ENCODE data around the gene ACTL7A. TPM values are rescaled to one million over a fixed set of nuclear protein-coding genes. Genes with fewer than 3 reads are reported as not detected.
A peak's percentile ranks its signal among the peaks of the same experiment; 100 is the strongest.
"Not testable (repeated sequence)": the region's sequence is repeated elsewhere in the genome, so short reads cannot be mapped to it uniquely, and the experiment has no call there.

ACTL7A gene
- total and polyA plus RNA-seq, 2 of the 13 experiments (the other 11 are each of a cell fraction or from before 2014, with no cell fraction given) = not detected

DNA sequence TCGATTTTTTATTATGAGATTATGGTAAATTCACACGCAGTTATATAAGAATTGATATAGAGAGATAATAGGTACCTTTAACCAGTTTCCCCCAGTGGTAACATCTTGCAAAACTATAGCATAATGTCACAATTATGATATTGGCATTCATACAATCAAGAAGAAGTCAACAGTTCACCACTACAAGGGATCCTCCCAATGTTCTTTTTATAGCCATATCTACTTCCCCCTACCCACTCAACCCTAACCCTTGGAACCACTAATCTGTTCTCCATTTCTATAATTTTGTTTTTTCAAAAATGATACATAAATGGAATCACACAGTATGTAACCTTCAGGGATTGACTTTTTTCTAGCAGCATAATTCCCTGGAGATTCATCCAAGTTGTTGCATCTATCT lies 16.1 kb upstream of the ACTL7A start (continued):
- TF ChIP-seq NONO (IDR thresholded peaks at IDR 0.05) = no peak
- no peak for TF ChIP-seq NONO (CRISPR knock-in tag; conservative IDR thresholded peaks at IDR 0.05)

DNA sequence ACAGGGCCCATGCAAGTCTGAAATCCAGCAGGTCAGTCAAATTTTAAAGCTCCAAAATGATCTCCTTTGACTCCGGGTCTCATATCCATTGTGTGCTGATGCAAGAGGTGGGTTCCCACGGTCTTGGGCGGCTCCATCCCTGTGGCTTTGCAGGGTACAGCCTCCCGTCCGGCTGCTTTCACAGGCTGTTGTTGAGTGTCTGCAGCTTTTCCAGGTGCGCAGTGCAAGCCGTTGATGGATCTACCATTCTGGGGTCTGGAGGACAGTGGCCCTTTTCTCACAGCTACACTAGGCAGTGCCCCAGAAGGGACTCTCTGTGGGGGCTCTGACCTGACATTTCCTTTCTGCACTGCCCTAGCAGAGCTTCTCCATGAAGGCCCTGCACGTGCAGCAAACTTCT lies 13.8 kb upstream of the ACTL7A start:
- H3K27ac ChIP-seq (ENCODE audit: extremely low read length, insufficient read depth, low read length); FAIRE-seq; H3K4me3 ChIP-seq (replicated peaks in 1 of 3; ENCODE audit: insufficient read depth in 1 of 3, low read depth in 2 of 3, low read length in 3 of 3); POLR2A ChIA-PET; H4K20me1 ChIP-seq (ENCODE audit: insufficient read depth, low read length); BruUV-seq (replicated peaks); H3K36me3 ChIP-seq (replicated peaks in 1 of 2; ENCODE audit: control insufficient read depth in 1 of 2, insufficient read depth in 2 of 2, low read length in 2 of 2); H3K4me2 ChIP-seq (ENCODE audit: low read depth, low read length); CTCF ChIA-PET (ENCODE audit: low intra/inter-chr PET ratio, low total read pairs); H3K79me2 ChIP-seq (ENCODE audit: insufficient read depth, low read length); H3K9ac ChIP-seq (ENCODE audit: insufficient read depth, low read depth, low read length); H2AFZ ChIP-seq (ENCODE audit: low read length); DNase-seq (ENCODE audit: low spot score); H3K9me3 ChIP-seq (ENCODE audit: low read length); H3K27me3 ChIP-seq (ENCODE audit: control insufficient read depth in 1 of 2, insufficient read depth in 2 of 2, low read length in 2 of 2); intact Hi-C loops (cut with micrococcal nuclease; ENCODE audit: unreplicated experiment); ATAC-seq; in situ Hi-C loops (cut with HindIII; ENCODE audit: extremely low pct_ligation_motif_present, low pct_unique_long_range_greater_than_20kb): not testable (repeated sequence)
- peaks cover 57% of the 10 kb centered on the region for H3K4me1 ChIP-seq (ENCODE audit: insufficient read depth, low read length)
- 94% methylated on average over 5 of the region's 8 CpGs for WGBS (ENCODE audit: low lambda C conversion rate)

DNA sequence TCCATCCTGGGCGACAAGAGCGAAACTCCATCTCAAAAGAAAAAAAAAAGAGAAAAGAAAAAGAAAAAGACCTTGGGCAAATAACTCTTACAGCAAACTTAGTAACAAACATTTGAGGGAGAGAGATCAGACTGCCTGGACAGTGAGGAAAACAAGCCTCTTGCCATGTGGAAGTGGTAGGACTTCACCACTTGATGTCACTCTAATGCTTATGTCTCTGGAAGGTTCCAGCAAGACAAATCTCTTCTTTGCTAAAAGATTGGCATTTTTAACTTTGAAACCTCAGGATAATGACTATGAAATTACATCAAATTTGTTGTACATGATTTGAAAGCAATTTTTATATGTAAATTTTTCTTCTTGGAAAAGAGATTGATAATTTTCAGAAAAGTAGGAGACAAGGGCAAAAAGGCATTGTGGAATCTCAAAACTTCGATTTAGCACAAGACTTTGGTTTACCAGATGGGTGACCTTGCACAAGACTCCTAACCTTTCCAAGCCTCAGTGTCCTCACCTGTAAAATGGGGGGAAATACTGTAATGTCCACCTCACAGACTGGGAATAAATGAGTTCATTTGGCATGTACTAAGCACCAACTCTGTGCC lies 11.7 kb upstream of the ACTL7A start:
- ChIA-PET POLR2A (no interaction called here), CTCF (ENCODE audit: low intra/inter-chr PET ratio, low total read pairs) (interaction anchor here (1.7 kb wide), 1 partner anchor 103 kb away, joined by 8 read pairs; no protein-coding TSS in a partner anchor)
- peak; percentile 44 for DNase-seq (ENCODE audit: low spot score)
- H3K4me1 ChIP-seq (ENCODE audit: insufficient read depth, low read length) = peaks cover 64% of the 10 kb centered on the region
- H3K27ac ChIP-seq (ENCODE audit: extremely low read length, insufficient read depth, low read length) = no peak overlapping the region
- no peak overlapping the region for H3K4me3 ChIP-seq (replicated peaks in 1 of 3; ENCODE audit: insufficient read depth in 1 of 3, low read depth in 2 of 3, low read length in 3 of 3)
- H3K9ac ChIP-seq (ENCODE audit: insufficient read depth, low read depth, low read length) = no peak overlapping the region
- intact Hi-C loops (cut with micrococcal nuclease; ENCODE audit: unreplicated experiment) (loop anchor here (1.0 kb wide), 1 partner anchor 104 kb away; no protein-coding TSS in a partner anchor), in situ Hi-C loops (cut with HindIII; ENCODE audit: extremely low pct_ligation_motif_present, low pct_unique_long_range_greater_than_20kb) (no loop called here)
- no peaks in the 10 kb centered on the region for H3K9me3 ChIP-seq (ENCODE audit: low read length)
- H4K20me1 ChIP-seq (ENCODE audit: insufficient read depth, low read length) = no peaks in the 10 kb centered on the region
- H2AFZ ChIP-seq (ENCODE audit: low read length) = no peak overlapping the region
- H3K79me2 ChIP-seq (ENCODE audit: insufficient read depth, low read length) = no peaks in the 10 kb centered on the region
- H3K4me2 ChIP-seq (ENCODE audit: low read depth, low read length) = no peak overlapping the region
- H3K27me3 ChIP-seq (ENCODE audit: control insufficient read depth in 1 of 2, insufficient read depth in 2 of 2, low read length in 2 of 2) = no peaks in the 10 kb centered on the region
- WGBS (ENCODE audit: low lambda C conversion rate) = 100% methylated on average over 3 of the region's 3 CpGs
- peak; percentile 62 for ATAC-seq
- peak; percentile 76 for FAIRE-seq
- BruUV-seq (replicated peaks) = no TSS peak
- H3K36me3 ChIP-seq (replicated peaks in 1 of 2; ENCODE audit: control insufficient read depth in 1 of 2, insufficient read depth in 2 of 2, low read length in 2 of 2) = no peaks in the 10 kb centered on the region
- TF ChIP-seq TEAD3 (CRISPR knock-in tag; optimal IDR thresholded peaks at IDR 0.05; ENCODE audit: borderline replicate concordance) = peak; percentile 21
- no peak for TF ChIP-seq GABPA (IDR thresholded peaks at IDR 0.05; ENCODE audit: low read depth, low read length)
- no peak for TF ChIP-seq GABPA (CRISPR knock-in tag; IDR thresholded peaks at IDR 0.05; ENCODE audit: low read depth)
- no peak for TF ChIP-seq ZSCAN25 (CRISPR knock-in tag; IDR thresholded peaks at IDR 0.05)
- TF ChIP-seq ZBTB42 (CRISPR knock-in tag; IDR thresholded peaks at IDR 0.05) = no peak
- no peak for TF ChIP-seq FOXK1 (CRISPR knock-in tag; IDR thresholded peaks at IDR 0.05; ENCODE audit: borderline replicate concordance, low read depth)
- 0 out of 2 replicates have a peak, but pooled peaks have one; percentile 41 for TF ChIP-seq IRF2 (CRISPR knock-in tag; IDR thresholded peaks at IDR 0.05)
- TF ChIP-seq ZNF776 (CRISPR knock-in tag; IDR thresholded peaks at IDR 0.05) = no peak
- TF ChIP-seq PPARG (CRISPR knock-in tag; conservative IDR thresholded peaks at IDR 0.05) = 0 out of 2 replicates have a peak, but pooled peaks have one; percentile 15
- TF ChIP-seq NFIC (IDR thresholded peaks at IDR 0.05; ENCODE audit: low read length) = no peak
- no peak for TF ChIP-seq KLF6 (CRISPR knock-in tag; IDR thresholded peaks at IDR 0.05)
- TF ChIP-seq PAWR (CRISPR knock-in tag; IDR thresholded peaks at IDR 0.05; ENCODE audit: borderline replicate concordance) = no peak
- peak; percentile 22; the same call in 1 of the 2 replicates for TF ChIP-seq MIXL1 (CRISPR knock-in tag; IDR thresholded peaks at IDR 0.05)
- no peak for TF ChIP-seq NFE2L2 (IDR thresholded peaks at IDR 0.05; ENCODE audit: low read length)
- no peak for TF ChIP-seq ETV5 (CRISPR knock-in tag; IDR thresholded peaks at IDR 0.05; ENCODE audit: borderline replicate concordance)
- TF ChIP-seq ZNF629 (CRISPR knock-in tag; conservative IDR thresholded peaks at IDR 0.05) = 0 out of 2 replicates have a peak, but pooled peaks have one; percentile 26
- no peak for TF ChIP-seq EHMT2 (IDR thresholded peaks at IDR 0.05; ENCODE audit: borderline replicate concordance, low read depth, low read length)
- TF ChIP-seq ZBTB7A (CRISPR knock-in tag; IDR thresholded peaks at IDR 0.05) = no peak

Data from HepG2 (cell line).